Liver (tissue), 3 donors: Measurements from ENCODE around the gene MAP3K5.

Source experiments
- ATF3 ChIP-seq: IDR thresholded peaks from 2 replicates; pipeline ENCODE4 v1.6.1; 2016; ENCODE audit warnings: antibody characterized with exemption
- CTCF ChIP-seq: fragments of 150-350 bp; IDR thresholded peaks from 2 replicates; pipeline ENCODE4 v1.5.1; 2017; ENCODE audit warnings: improper control_type of control experiment, low read depth, low read length; ENCODE audit not compliant: missing input control
- EGR1 ChIP-seq, 2 donors: IDR thresholded peaks; 2 replicates each; pipeline ENCODE4 v1.6.1; 2016 to 2018; ENCODE audit warnings: antibody characterized with exemption in 2 of 2, low read depth in 2 of 2
- FOXA1 ChIP-seq: IDR thresholded peaks from 2 replicates; pipeline ENCODE4 v1.6.1; 2016; ENCODE audit warnings: antibody characterized with exemption
- JUND ChIP-seq, 2 donors: IDR thresholded peaks; 2 replicates each; pipeline ENCODE4 v1.6.1; 2016; ENCODE audit warnings: antibody characterized with exemption in 2 of 2
- MAX ChIP-seq: IDR thresholded peaks from 2 replicates; pipeline ENCODE4 v1.6.1; 2016; ENCODE audit warnings: antibody characterized with exemption
- donor health status: healthy.
- donor health status: healthy.

GRCh38 chr6:136666041-136666440 lies 126.2 kb downstream of the MAP3K5 start:
- no peak for TF ChIP-seq CTCF
- TF ChIP-seq MAX: no peak
- no peak for TF ChIP-seq JUND (IDR thresholded peaks at IDR 0.05)
- no peak for TF ChIP-seq EGR1 (IDR thresholded peaks at IDR 0.05; ENCODE audit: low read depth in 2 of 2)
- no peak for TF ChIP-seq FOXA1
- TF ChIP-seq ATF3: no peak
